Activated naive CD4-positive, alpha-beta T cell treated with anti-CD3 and anti-CD28 coated beads, Interleukin-2, amount 50 U/mL, for 24 hours (primary cell): ENCODE measurements around the gene TSHR.
A peak's percentile ranks its signal among the peaks of the same experiment; 100 is the strongest.

ENCODE experiments used
- H3K27ac Mint-ChIP-seq: one replicate; pipeline ENCODE4 v1.8.0; 2021; ENCODE audit warnings: mild to moderate bottlenecking, mixed read lengths
- H3K27me3 Mint-ChIP-seq: one replicate; pipeline ENCODE4 v1.8.0; 2021; ENCODE audit warnings: mixed read lengths
- H3K36me3 Mint-ChIP-seq: one replicate; pipeline ENCODE4 v1.8.0; 2021; ENCODE audit warnings: mixed read lengths
- H3K4me1 Mint-ChIP-seq: one replicate; pipeline ENCODE4 v1.8.0; 2021; ENCODE audit warnings: mixed read lengths
- H3K4me3 Mint-ChIP-seq: one replicate; pipeline ENCODE4 v1.8.0; 2021; ENCODE audit warnings: mild to moderate bottlenecking, mixed read lengths
- H3K9me3 Mint-ChIP-seq: one replicate; pipeline ENCODE4 v1.8.0; 2021; ENCODE audit warnings: mixed read lengths

The TSHR gene

GRCh38 chr14:81147140-81147897 is 191.9 kb downstream of the TSHR start:
- Mint-ChIP-seq H3K27ac (peak overlapping the region; percentile 48), H3K9me3 (no peaks in the 10 kb centered on the region), H3K4me1 (peaks cover 13% of the 10 kb centered on the region), H3K36me3 (no peaks in the 10 kb centered on the region), H3K4me3 (no peak overlapping the region), H3K27me3 (no peaks in the 10 kb centered on the region)

GRCh38 chr14:81148635-81149034 is 193.2 kb downstream of the TSHR start:
- no peaks in the 10 kb centered on the region for H3K27me3 Mint-ChIP-seq
- H3K9me3 Mint-ChIP-seq = no peaks in the 10 kb centered on the region
- H3K4me1 Mint-ChIP-seq = peaks cover 20% of the 10 kb centered on the region

GRCh38 chr14:81153187-81153586 is 197.8 kb downstream of the TSHR start:
- Mint-ChIP-seq H3K27ac (no peak overlapping the region), H3K9me3 (no peaks in the 10 kb centered on the region), H3K4me1 (peaks cover 6% of the 10 kb centered on the region), H3K27me3 (no peaks in the 10 kb centered on the region), H3K4me3 (no peak overlapping the region), H3K36me3 (peaks cover 4% of the 10 kb centered on the region)

More at GRCh38 chr14:81148635-81149034, 193.2 kb downstream of the TSHR start:
- no peak overlapping the region for H3K4me3 Mint-ChIP-seq
- H3K36me3 Mint-ChIP-seq = no peaks in the 10 kb centered on the region
- no peak overlapping the region for H3K27ac Mint-ChIP-seq

- H3K27ac Mint-ChIP-seq = no peak overlapping the region
- no peaks in the 10 kb centered on the region for H3K9me3 Mint-ChIP-seq
- peaks cover 6% of the 10 kb centered on the region for H3K4me1 Mint-ChIP-seq
- H3K27me3 Mint-ChIP-seq = no peaks in the 10 kb centered on the region
- H3K36me3 Mint-ChIP-seq = peaks cover 8% of the 10 kb centered on the region
- H3K4me3 Mint-ChIP-seq = no peak overlapping the region
These were observed 202.0 kb downstream of the TSHR start for GRCh38 chr14:81157431-81157830.

- no peak overlapping the region for H3K4me3 Mint-ChIP-seq
- no peak overlapping the region for H3K27ac Mint-ChIP-seq
- H3K36me3 Mint-ChIP-seq = peaks cover 8% of the 10 kb centered on the region
- H3K9me3 Mint-ChIP-seq = no peaks in the 10 kb centered on the region
- H3K4me1 Mint-ChIP-seq = peaks cover 5% of the 10 kb centered on the region
- H3K27me3 Mint-ChIP-seq = no peaks in the 10 kb centered on the region
These were observed 205.7 kb downstream of the TSHR start for GRCh38 chr14:81161088-81161487.

GRCh38 chr14:81161749-81162148 is 206.3 kb downstream of the TSHR start:
- no peak overlapping the region for H3K27ac Mint-ChIP-seq
- no peaks in the 10 kb centered on the region for H3K27me3 Mint-ChIP-seq
- H3K4me3 Mint-ChIP-seq = no peak overlapping the region
- peaks cover 8% of the 10 kb centered on the region for H3K36me3 Mint-ChIP-seq
- peaks cover 5% of the 10 kb centered on the region for H3K4me1 Mint-ChIP-seq
- no peaks in the 10 kb centered on the region for H3K9me3 Mint-ChIP-seq

GRCh38 chr14:81162941-81163340 is 207.5 kb downstream of the TSHR start:
- Mint-ChIP-seq H3K27me3 (no peaks in the 10 kb centered on the region), H3K36me3 (peaks cover 6% of the 10 kb centered on the region), H3K27ac (no peak overlapping the region), H3K4me3 (no peak overlapping the region), H3K4me1 (peaks cover 5% of the 10 kb centered on the region), H3K9me3 (no peaks in the 10 kb centered on the region)

GRCh38 chr14:81164167-81164774 is 208.8 kb downstream of the TSHR start:
- no peaks in the 10 kb centered on the region for H3K27me3 Mint-ChIP-seq
- H3K4me1 Mint-ChIP-seq = peaks cover 17% of the 10 kb centered on the region
- H3K27ac Mint-ChIP-seq = no peak overlapping the region
- H3K9me3 Mint-ChIP-seq = no peaks in the 10 kb centered on the region
- H3K36me3 Mint-ChIP-seq = peaks cover 2% of the 10 kb centered on the region
- no peak overlapping the region for H3K4me3 Mint-ChIP-seq

- no peaks in the 10 kb centered on the region for H3K9me3 Mint-ChIP-seq
- no peaks in the 10 kb centered on the region for H3K36me3 Mint-ChIP-seq
- peak overlapping the region; percentile 38 for H3K27ac Mint-ChIP-seq
- peaks cover 26% of the 10 kb centered on the region for H3K4me1 Mint-ChIP-seq
- no peaks in the 10 kb centered on the region for H3K27me3 Mint-ChIP-seq
- H3K4me3 Mint-ChIP-seq = no peak overlapping the region
These were observed 209.8 kb downstream of the TSHR start for GRCh38 chr14:81165188-81165587.

GRCh38 chr14:81166121-81166520 is 210.7 kb downstream of the TSHR start:
- Mint-ChIP-seq H3K4me1 (peaks cover 35% of the 10 kb centered on the region), H3K4me3 (no peak overlapping the region), H3K27me3 (no peaks in the 10 kb centered on the region), H3K27ac (no peak overlapping the region), H3K36me3 (no peaks in the 10 kb centered on the region), H3K9me3 (no peaks in the 10 kb centered on the region)

GRCh38 chr14:81169267-81169666 is 213.8 kb downstream of the TSHR start:
- Mint-ChIP-seq H3K9me3 (no peaks in the 10 kb centered on the region), H3K36me3 (no peaks in the 10 kb centered on the region), H3K27ac (peak overlapping the region; percentile 98), H3K27me3 (no peaks in the 10 kb centered on the region), H3K4me3 (peak overlapping the region; percentile 91), H3K4me1 (peaks cover 32% of the 10 kb centered on the region)

- Mint-ChIP-seq H3K27ac (peak overlapping the region; percentile 98), H3K36me3 (no peaks in the 10 kb centered on the region), H3K4me3 (peak overlapping the region; percentile 91), H3K4me1 (peaks cover 30% of the 10 kb centered on the region), H3K27me3 (no peaks in the 10 kb centered on the region), H3K9me3 (no peaks in the 10 kb centered on the region)
These were observed 214.3 kb downstream of the TSHR start for GRCh38 chr14:81169711-81170103.

GRCh38 chr14:81170104-81170828 is 214.8 kb downstream of the TSHR start:
- no peaks in the 10 kb centered on the region for H3K27me3 Mint-ChIP-seq

GRCh38 chr14:81170829-81171195 is 215.4 kb downstream of the TSHR start:
- Mint-ChIP-seq H3K4me3 (peak overlapping the region; percentile 91), H3K27me3 (no peaks in the 10 kb centered on the region), H3K4me1 (peaks cover 30% of the 10 kb centered on the region), H3K36me3 (no peaks in the 10 kb centered on the region), H3K9me3 (no peaks in the 10 kb centered on the region), H3K27ac (peak overlapping the region; percentile 98)

More at GRCh38 chr14:81170104-81170828, 214.8 kb downstream of the TSHR start:
- Mint-ChIP-seq H3K36me3 (no peaks in the 10 kb centered on the region), H3K4me1 (peaks cover 30% of the 10 kb centered on the region), H3K27ac (peak overlapping the region; percentile 98), H3K4me3 (peak overlapping the region; percentile 91), H3K9me3 (no peaks in the 10 kb centered on the region)

GRCh38 chr14:81172353-81172752 is 216.9 kb downstream of the TSHR start:
- Mint-ChIP-seq H3K27me3 (no peaks in the 10 kb centered on the region), H3K4me3 (no peak overlapping the region), H3K9me3 (no peaks in the 10 kb centered on the region), H3K36me3 (peaks cover 3% of the 10 kb centered on the region), H3K27ac (no peak overlapping the region), H3K4me1 (peaks cover 37% of the 10 kb centered on the region)

- no peak overlapping the region for H3K4me3 Mint-ChIP-seq
- no peaks in the 10 kb centered on the region for H3K27me3 Mint-ChIP-seq
- peaks cover 41% of the 10 kb centered on the region for H3K4me1 Mint-ChIP-seq
- no peaks in the 10 kb centered on the region for H3K9me3 Mint-ChIP-seq
- no peak overlapping the region for H3K27ac Mint-ChIP-seq
- peaks cover 3% of the 10 kb centered on the region for H3K36me3 Mint-ChIP-seq
These were observed 217.5 kb downstream of the TSHR start for GRCh38 chr14:81172881-81173280.
